ENCODE measurements around the gene HEATR9. TPM values are rescaled to one million over a fixed set of nuclear protein-coding genes. Genes with fewer than 3 reads are reported as not detected.
A peak's percentile ranks its signal among the peaks of the same experiment; 100 is the strongest.

Gene HEATR9
- total and polyA plus RNA-seq, 7 experiments from 2014 or later = 0.09 to 1.9 (median 0.22) TPM; not detected in 4

DNA sequence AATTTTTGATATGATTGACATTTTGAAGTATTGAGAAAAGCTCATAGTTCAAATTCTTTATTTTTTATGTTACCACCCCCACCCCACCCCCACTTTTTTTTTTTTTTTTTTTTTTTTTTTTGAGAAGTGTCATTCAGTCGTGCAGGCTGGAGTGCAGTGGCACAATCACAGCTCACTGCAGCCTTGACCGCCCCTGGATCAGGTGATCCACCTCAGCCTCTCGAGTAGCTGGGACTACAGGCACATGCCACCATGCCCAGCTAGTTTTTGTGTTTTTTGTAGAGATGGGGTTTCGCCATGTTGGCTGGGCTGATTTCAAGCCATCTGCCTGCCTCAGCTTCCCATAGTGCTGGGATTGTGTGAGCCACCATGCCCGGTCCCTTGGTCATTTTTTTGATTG lies 52.0 kb downstream of the HEATR9 start:
- Mint-ChIP-seq H3K36me3 (peaks cover 0 to 22% (median 8%) of the 10 kb centered on the region in 5 donors), H3K4me1 (peaks cover 36 to 77% (median 62%) of the 10 kb centered on the region in 7 donors), H3K27me3 (no peaks in the 10 kb centered on the region), H3K9me3 (no peaks in the 10 kb centered on the region), H3K27ac (peak overlapping the region in 1 of 9 donors; percentile 48), H3K4me3 (peak overlapping the region in 1 of 10 donors; percentile 27)
- H3K4me3 ChIP-seq (ENCODE audit: low read length) = no peak overlapping the region
- no peaks in the 10 kb centered on the region for H3K27me3 ChIP-seq (ENCODE audit: control insufficient read depth in 2 of 2, insufficient read depth in 2 of 2, low read length in 2 of 2)
- ATAC-seq (no peak), DNase-seq (no peak)
- intact Hi-C loops (cut with micrococcal nuclease) = no loop called here
- H3K27ac ChIP-seq (ENCODE audit: low read depth, low read length) = peak overlapping the region; percentile 37
- H3K36me3 ChIP-seq (ENCODE audit: control insufficient read depth in 2 of 3, insufficient read depth in 3 of 3, low read length in 3 of 3) = peaks cover 5 to 35% (median 9%) of the 10 kb centered on the region in 3 experiments
- peaks cover 14 to 26% of the 10 kb centered on the region in 2 donors for H3K4me1 ChIP-seq (ENCODE audit: control insufficient read depth in 2 of 2, insufficient read depth in 2 of 2, low read length in 2 of 2)
- ChIA-PET CTCF (interaction anchor here (0.8 to 2.0 kb wide), 3 partner anchors 9 to 53 kb away, joined by 3 to 5 read pairs (median 4); no protein-coding TSS in a partner anchor), POLR2A (interaction anchor here (0.6 to 1.0 kb wide), 3 partner anchors 53 to 242 kb away, joined by 3 to 5 read pairs (median 5); no protein-coding TSS in a partner anchor)
- no peaks in the 10 kb centered on the region for H3K9me3 ChIP-seq (ENCODE audit: control insufficient read depth in 2 of 3, low read length in 3 of 3)

DNA sequence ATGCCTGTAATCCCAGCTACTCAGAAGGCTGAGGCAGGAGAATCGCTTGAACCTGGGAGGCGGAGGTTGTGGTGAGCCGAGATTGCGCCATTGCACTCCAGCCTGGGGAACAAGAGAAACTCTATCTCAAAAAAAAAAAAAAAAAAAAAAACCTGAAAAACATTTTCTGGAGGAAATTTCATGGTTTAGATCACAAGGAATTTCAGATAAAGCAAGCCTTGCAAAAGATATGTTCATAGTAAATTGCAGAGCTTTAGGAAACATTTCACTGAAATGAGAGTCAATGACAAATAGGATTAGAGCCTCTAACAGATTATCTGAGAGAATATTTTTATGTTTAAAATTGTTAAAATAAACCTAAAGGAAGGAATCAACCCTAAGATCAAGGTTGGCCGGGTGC lies 56.2 kb downstream of the HEATR9 start:
- intact Hi-C loops (cut with micrococcal nuclease) = no loop called here

DNA sequence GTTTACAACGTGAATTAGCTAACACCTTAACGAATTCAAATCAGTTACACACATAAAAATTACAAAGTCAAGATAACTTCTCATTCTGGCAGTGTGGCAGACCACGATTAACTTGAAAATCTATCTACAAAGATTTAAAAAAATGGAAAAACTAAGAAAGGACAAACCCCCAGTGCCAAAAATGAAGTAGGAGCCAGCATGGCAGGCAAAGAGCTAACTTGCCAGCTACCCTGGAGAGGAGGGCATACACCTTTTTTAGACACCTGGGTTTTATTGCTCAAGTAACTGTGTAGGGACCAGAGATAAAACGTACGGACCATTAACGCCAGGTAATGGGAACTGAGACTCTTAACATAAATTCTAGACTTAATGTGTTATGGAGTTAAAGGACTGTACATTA lies 56.9 kb downstream of the HEATR9 start:
- H3K27me3 ChIP-seq (ENCODE audit: control insufficient read depth in 2 of 2, insufficient read depth in 2 of 2, low read length in 2 of 2) = no peaks in the 10 kb centered on the region
- H3K4me3 ChIP-seq (ENCODE audit: low read length) = no peak overlapping the region
- peak overlapping the region; percentile 26 to 95 (median 51) for H3K4me3 Mint-ChIP-seq
- no peaks in the 10 kb centered on the region for H3K9me3 Mint-ChIP-seq
- intact Hi-C loops (cut with micrococcal nuclease) = no loop called here
- H3K36me3 Mint-ChIP-seq = peaks cover 0 to 5% (median 4%) of the 10 kb centered on the region in 5 donors
- no peaks in the 10 kb centered on the region for H3K9me3 ChIP-seq (ENCODE audit: control insufficient read depth in 2 of 3, low read length in 3 of 3)
- H3K27ac ChIP-seq (ENCODE audit: low read depth, low read length) = no peak overlapping the region
- H3K27me3 Mint-ChIP-seq = no peaks in the 10 kb centered on the region
- H3K36me3 ChIP-seq (ENCODE audit: control insufficient read depth in 2 of 3, insufficient read depth in 3 of 3, low read length in 3 of 3) = peaks cover 0 to 10% (median 0%) of the 10 kb centered on the region in 3 experiments
- ChIA-PET CTCF (interaction anchor here (4.2 to 9.0 kb wide), 2 partner anchors 17 to 47 kb away, joined by 41 to 222 read pairs; partner anchors contain the start of genes C17orf50 and MMP28), POLR2A (interaction anchor here (0.6 to 5.7 kb wide), 2 partner anchors 32 to 47 kb away, joined by 3 to 108 read pairs; no protein-coding TSS in a partner anchor)
- H3K4me1 Mint-ChIP-seq = peaks cover 45 to 84% (median 72%) of the 10 kb centered on the region in 7 donors
- no peak for DNase-seq
- peak overlapping the region in 1 of 9 donors; percentile 21 for H3K27ac Mint-ChIP-seq
- no peak for ATAC-seq
- H3K4me1 ChIP-seq (ENCODE audit: control insufficient read depth in 2 of 2, insufficient read depth in 2 of 2, low read length in 2 of 2) = peaks cover 36 to 42% of the 10 kb centered on the region in 2 donors

More for the DNA sequence above, 56.2 kb downstream of the HEATR9 start:
- H3K27me3 ChIP-seq (ENCODE audit: control insufficient read depth in 2 of 2, insufficient read depth in 2 of 2, low read length in 2 of 2) = no peaks in the 10 kb centered on the region
- ChIA-PET POLR2A (interaction anchor here (5.7 kb wide), 1 partner anchor 48 kb away, joined by 108 read pairs; no protein-coding TSS in a partner anchor), CTCF (interaction anchor here (9.0 kb wide), 1 partner anchor 47 kb away, joined by 222 read pairs; the partner anchor contains the start of gene C17orf50)
- no peak overlapping the region for H3K27ac ChIP-seq (ENCODE audit: low read depth, low read length)
- ATAC-seq (no peak), DNase-seq (no peak)
- peaks cover 0 to 12% (median 0%) of the 10 kb centered on the region in 3 experiments for H3K36me3 ChIP-seq (ENCODE audit: control insufficient read depth in 2 of 3, insufficient read depth in 3 of 3, low read length in 3 of 3)
- H3K4me1 Mint-ChIP-seq = peaks cover 47 to 88% (median 78%) of the 10 kb centered on the region in 7 donors
- H3K9me3 Mint-ChIP-seq = no peaks in the 10 kb centered on the region
- no peak overlapping the region for H3K4me3 ChIP-seq (ENCODE audit: low read length)
- no peaks in the 10 kb centered on the region for H3K27me3 Mint-ChIP-seq
- peak overlapping the region in 2 of 10 donors; percentile 26 to 86 for H3K4me3 Mint-ChIP-seq
- no peak overlapping the region for H3K27ac Mint-ChIP-seq
- H3K4me1 ChIP-seq (ENCODE audit: control insufficient read depth in 2 of 2, insufficient read depth in 2 of 2, low read length in 2 of 2) = peaks cover 36 to 45% of the 10 kb centered on the region in 2 donors
- H3K9me3 ChIP-seq (ENCODE audit: control insufficient read depth in 2 of 3, low read length in 3 of 3) = no peaks in the 10 kb centered on the region
- H3K36me3 Mint-ChIP-seq = peaks cover 0 to 5% (median 4%) of the 10 kb centered on the region in 5 donors

DNA sequence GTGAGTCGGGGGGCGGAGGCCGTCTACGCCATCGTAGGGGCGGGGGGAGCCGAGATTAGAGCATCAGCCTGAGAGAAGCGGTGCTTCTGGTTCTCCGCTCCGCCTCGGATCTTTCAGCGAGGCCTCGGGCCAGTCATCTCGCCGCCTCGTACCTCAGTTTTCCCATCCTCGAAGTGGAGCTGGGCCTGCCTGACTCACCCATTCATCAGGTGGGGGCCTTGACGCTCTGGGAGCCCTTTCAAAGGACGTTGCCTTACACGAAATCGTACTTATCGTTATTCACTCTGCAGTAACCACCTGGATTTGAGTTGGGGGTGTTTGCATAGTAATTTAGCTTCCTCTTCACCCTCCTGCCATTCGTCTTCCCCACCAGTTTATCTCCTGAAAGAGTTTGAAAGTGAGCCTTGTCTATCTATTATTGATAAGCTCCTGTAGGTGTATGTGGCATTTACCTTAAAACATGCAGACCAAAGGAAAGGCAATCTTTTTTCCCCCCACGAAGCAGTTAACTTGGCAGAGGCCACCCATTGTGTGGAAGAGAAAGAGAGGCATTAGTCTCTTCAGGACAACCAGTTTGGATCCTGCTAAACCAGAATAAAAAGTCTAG lies 58.7 kb downstream of the HEATR9 start:
- DNase-seq = no peak
- peaks cover 34% of the 10 kb centered on the region in 2 donors for H3K4me1 ChIP-seq (ENCODE audit: control insufficient read depth in 2 of 2, insufficient read depth in 2 of 2, low read length in 2 of 2)
- no peak for ATAC-seq
- Mint-ChIP-seq H3K27ac (peak overlapping the region; percentile 91 to 99 (median 97)), H3K9me3 (no peaks in the 10 kb centered on the region), H3K4me3 (peak overlapping the region; percentile 86 to 99 (median 96)), H3K4me1 (peaks cover 31 to 70% (median 57%) of the 10 kb centered on the region in 7 donors), H3K36me3 (peaks cover 0 to 4% (median 0%) of the 10 kb centered on the region in 5 donors), H3K27me3 (no peaks in the 10 kb centered on the region)
- no peaks in the 10 kb centered on the region for H3K27me3 ChIP-seq (ENCODE audit: control insufficient read depth in 2 of 2, insufficient read depth in 2 of 2, low read length in 2 of 2)
- peak overlapping the region; percentile 91 for H3K4me3 ChIP-seq (ENCODE audit: low read length)
- POLR2A ChIA-PET = interaction anchor here (1.2 to 5.7 kb wide), 14 partner anchors 10 to 829 kb away, joined by 3 to 108 read pairs (median 6); partner anchors contain the start of genes AP2B1, C17orf50, LIG3 and MMP28
- H3K9me3 ChIP-seq (ENCODE audit: control insufficient read depth in 2 of 3, low read length in 3 of 3) = no peaks in the 10 kb centered on the region
- H3K27ac ChIP-seq (ENCODE audit: low read depth, low read length) = peak overlapping the region; percentile 83
- CTCF ChIA-PET = interaction anchor here (1.8 to 9.0 kb wide), 5 partner anchors 10 to 231 kb away, joined by 4 to 222 read pairs (median 9); partner anchors contain the start of genes C17orf50, MMP28 and PEX12
- intact Hi-C loops (cut with micrococcal nuclease) = loop anchor here (1.0 to 10.0 kb wide), 18 partner anchors 9 to 1137 kb away; partner anchors contain the start of genes AP2B1 (in 2 of the 2), LIG3 (in 2 of the 2), SLFN5 (in 2 of the 2) and AATF (in 1 of the 2)
- H3K36me3 ChIP-seq (ENCODE audit: control insufficient read depth in 2 of 3, insufficient read depth in 3 of 3, low read length in 3 of 3) = peaks cover 0 to 9% (median 0%) of the 10 kb centered on the region in 3 experiments

DNA sequence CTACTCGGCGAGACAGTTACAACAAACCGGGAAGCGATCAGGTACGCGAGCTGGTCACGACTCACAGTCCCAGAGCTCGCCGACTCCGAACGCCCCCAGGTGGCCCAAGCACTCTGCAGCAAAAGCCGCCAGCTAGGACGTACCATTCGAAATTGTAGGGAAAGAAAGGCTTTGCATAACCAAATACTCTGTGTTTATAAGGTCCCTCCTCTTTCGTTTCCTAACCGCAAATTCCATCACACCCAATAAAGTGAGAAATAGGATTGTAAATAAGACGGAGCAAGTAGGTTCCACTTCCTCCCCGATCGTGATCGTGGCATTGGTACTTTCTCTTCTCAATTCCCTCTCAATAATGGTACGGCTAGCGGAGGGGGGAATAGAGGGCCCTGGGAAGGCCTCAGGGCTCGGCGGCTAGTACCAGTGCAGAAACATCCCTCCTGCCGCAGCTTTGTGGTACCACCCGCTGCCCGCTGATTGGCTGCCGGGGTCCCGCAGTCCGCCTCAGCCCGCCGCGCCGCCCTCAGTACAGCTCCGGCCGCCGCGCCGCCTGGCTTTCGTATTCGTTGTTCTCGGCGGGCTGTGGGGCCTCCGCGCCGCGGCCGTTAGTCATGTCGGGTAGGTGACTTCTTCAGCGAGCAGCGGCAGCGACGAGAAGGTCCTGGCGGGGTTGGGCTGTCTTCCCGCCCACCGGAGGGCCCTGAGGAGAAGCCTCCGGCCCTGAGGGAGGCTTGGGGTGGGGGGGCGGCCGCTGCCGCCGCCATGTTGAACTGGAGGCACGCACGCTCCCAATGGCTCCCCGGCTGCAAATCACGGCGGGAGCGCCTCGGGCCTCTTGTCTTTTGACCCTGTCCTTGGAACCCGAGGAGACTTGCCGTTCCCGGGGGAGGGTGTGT lies 59.5 kb downstream of the HEATR9 start, which contains the start of gene TAF15:
TAF15 (plus strand) TSS at position 523 of the 893 bp plus-strand sequence; CDS start at position 609, 86 bp downstream.
- H3K4me1 Mint-ChIP-seq = peaks cover 31 to 68% (median 57%) of the 10 kb centered on the region in 7 donors
- POLR2A ChIA-PET = interaction anchor here (0.6 to 5.7 kb wide), 34 partner anchors 8 to 847 kb away, joined by 3 to 108 read pairs (median 4); partner anchors contain the start of genes AP2B1, C17orf50, LIG3 and MMP28

More for the DNA sequence above, 59.5 kb downstream of the HEATR9 start, which contains the start of gene TAF15:
- H3K36me3 ChIP-seq (ENCODE audit: control insufficient read depth in 2 of 3, insufficient read depth in 3 of 3, low read length in 3 of 3) = peaks cover 0 to 9% (median 0%) of the 10 kb centered on the region in 3 experiments
- no peaks in the 10 kb centered on the region for H3K9me3 ChIP-seq (ENCODE audit: control insufficient read depth in 2 of 3, low read length in 3 of 3)
- CTCF ChIA-PET = interaction anchor here (0.6 to 9.0 kb wide), 16 partner anchors 9 to 620 kb away, joined by 3 to 222 read pairs (median 5); partner anchors contain the start of genes C17orf50, MMP28 and PEX12
- Mint-ChIP-seq H3K27me3 (no peaks in the 10 kb centered on the region), H3K36me3 (peaks cover 0 to 4% (median 0%) of the 10 kb centered on the region in 5 donors), H3K4me3 (peak within 1 kb of the TSS; percentile 86 to 99 (median 96)), H3K27ac (peak within 1 kb of the TSS; percentile 91 to 99 (median 97)), H3K9me3 (no peaks in the 10 kb centered on the region)
- intact Hi-C loops (cut with micrococcal nuclease) = loop anchor here (1.0 to 10.0 kb wide), 18 partner anchors 10 to 1138 kb away; partner anchors contain the start of genes AP2B1 (in 2 of the 2), LIG3 (in 2 of the 2), SLFN5 (in 2 of the 2) and AATF (in 1 of the 2)
- DNase-seq (peak; percentile 85 to 97 (median 97)), ATAC-seq (peak; percentile 97)
- peak within 1 kb of the TSS; percentile 91 for H3K4me3 ChIP-seq (ENCODE audit: low read length)
- no peaks in the 10 kb centered on the region for H3K27me3 ChIP-seq (ENCODE audit: control insufficient read depth in 2 of 2, insufficient read depth in 2 of 2, low read length in 2 of 2)
- peaks cover 33 to 37% of the 10 kb centered on the region in 2 donors for H3K4me1 ChIP-seq (ENCODE audit: control insufficient read depth in 2 of 2, insufficient read depth in 2 of 2, low read length in 2 of 2)
- H3K27ac ChIP-seq (ENCODE audit: low read depth, low read length) = peak within 1 kb of the TSS; percentile 83

Measured in naive thymus-derived CD4-positive, alpha-beta T cell (primary cell).